Prostate gland (tissue), 2 donors: Measurements from ENCODE around the gene ARID5A.

ENCODE experiments used
- CTCF ChIP-seq, 4 experiments: fragments of 200-600 bp in 2 of 4; fragments of 450-650 bp in 2 of 4; sonication (generic) in 2 of 4; IDR thresholded peaks; 1 replicate in 3 of 4; 2 replicates in 1 of 4; pipeline ENCODE4 v1.5.1; 2016 to 2019; ENCODE audit warnings: antibody characterized with exemption in 4 of 4, mild to moderate bottlenecking in 2 of 4, moderate library complexity in 2 of 4
- POLR2A ChIP-seq: fragments of 450-650 bp; IDR thresholded peaks from one replicate; pipeline ENCODE4 v1.6.1; 2016; ENCODE audit warnings: antibody characterized with exemption, mild to moderate bottlenecking

- no peak for TF ChIP-seq CTCF (IDR thresholded peaks at IDR 0.05)
- TF ChIP-seq POLR2A = no peak
These were observed 5.9 kb downstream of the ARID5A start for GRCh38 chr2:96542357-96542977.
